Skeletal muscle tissue (tissue), 4 donors: ENCODE data around the gene TSPAN5. TPM values are rescaled to one million over a fixed set of nuclear protein-coding genes. Genes with fewer than 3 reads are reported as not detected.

Experiments
- H3K27ac ChIP-seq: one replicate; pipeline ENCODE4 v1.7.0; 2013; ENCODE audit warnings: mild to moderate bottlenecking, low read depth, low read length, inconsistent platforms
- H3K27me3 ChIP-seq, 3 donors: one replicate each; pipeline ENCODE4 v1.7.0; 2013; ENCODE audit warnings: low read length in 3 of 3; ENCODE audit not compliant: control insufficient read depth in 3 of 3, insufficient read depth in 3 of 3
- H3K36me3 ChIP-seq, 3 donors: one replicate each; pipeline ENCODE4 v1.7.0; 2013; ENCODE audit warnings: low read length in 3 of 3; ENCODE audit not compliant: control insufficient read depth in 3 of 3, insufficient read depth in 3 of 3
- H3K4me1 ChIP-seq, 3 donors: one replicate each; pipeline ENCODE4 v1.7.0; 2013; ENCODE audit warnings: low read length in 3 of 3, mild to moderate bottlenecking in 3 of 3; ENCODE audit not compliant: control insufficient read depth in 3 of 3, insufficient read depth in 3 of 3
- H3K4me3 ChIP-seq, 3 donors: one replicate each; pipeline ENCODE4 v1.7.0; 2013; ENCODE audit warnings: low read length in 3 of 3
- H3K9ac ChIP-seq, 3 donors: one replicate each; pipeline ENCODE4 v1.7.0; 2013; ENCODE audit warnings: low read length in 3 of 3, mild to moderate bottlenecking in 3 of 3, moderate library complexity in 2 of 3, low read depth in 1 of 3
- H3K9me3 ChIP-seq, 3 donors: one replicate each; pipeline ENCODE4 v1.7.0; 2013; ENCODE audit warnings: low read length in 3 of 3; ENCODE audit not compliant: control insufficient read depth in 3 of 3
- total RNA-seq: library from RNA; depleted of rRNA; stranded (reverse); fragments of >200 nt; gene quantifications from one replicate; pipeline ENCODE4 v1.2.3, GENCODE V29; 2014
- donor health status: Osteomylitis.

Gene TSPAN5
- total RNA-seq, 1 donor from 2014 or later, result 11.0 TPM

- Histone ChIP-seq H3K27me3 (no peaks in the 10 kb centered on the region), H3K4me1 (no peaks in the 10 kb centered on the region), H3K9ac (no peak overlapping the region), H3K27ac (no peak overlapping the region), H3K9me3 (no peaks in the 10 kb centered on the region), H3K4me3 (no peak overlapping the region), H3K36me3 (no peaks in the 10 kb centered on the region)
These were observed 16.2 kb upstream of the TSPAN5 start for GRCh38 chr4:98674404-98675173.

GRCh38 chr4:98673978-98674377 lies 15.6 kb upstream of the TSPAN5 start:
- no peak overlapping the region for H3K4me3 ChIP-seq
- H3K36me3 ChIP-seq, result no peaks in the 10 kb centered on the region
- H3K4me1 ChIP-seq, result no peaks in the 10 kb centered on the region
- no peak overlapping the region for H3K9ac ChIP-seq
- H3K9me3 ChIP-seq, result no peaks in the 10 kb centered on the region
- H3K27me3 ChIP-seq, result no peaks in the 10 kb centered on the region
- no peak overlapping the region for H3K27ac ChIP-seq

- no peaks in the 10 kb centered on the region for H3K9me3 ChIP-seq
- H3K4me1 ChIP-seq, result no peaks in the 10 kb centered on the region
- no peaks in the 10 kb centered on the region for H3K36me3 ChIP-seq
- H3K27me3 ChIP-seq, result no peaks in the 10 kb centered on the region
- H3K9ac ChIP-seq, result no peak overlapping the region
- H3K27ac ChIP-seq, result no peak overlapping the region
- no peak overlapping the region for H3K4me3 ChIP-seq
These were observed 14.9 kb upstream of the TSPAN5 start for GRCh38 chr4:98673288-98673644.

GRCh38 chr4:98672583-98673287 lies 14.3 kb upstream of the TSPAN5 start:
- Histone ChIP-seq H3K36me3 (no peaks in the 10 kb centered on the region), H3K27ac (no peak overlapping the region), H3K9ac (no peak overlapping the region), H3K4me3 (no peak overlapping the region), H3K9me3 (no peaks in the 10 kb centered on the region), H3K27me3 (no peaks in the 10 kb centered on the region), H3K4me1 (no peaks in the 10 kb centered on the region)

- H3K36me3 ChIP-seq, result no peaks in the 10 kb centered on the region
- no peaks in the 10 kb centered on the region for H3K9me3 ChIP-seq
- H3K4me3 ChIP-seq, result no peak overlapping the region
- no peak overlapping the region for H3K9ac ChIP-seq
- H3K27ac ChIP-seq, result no peak overlapping the region
- no peaks in the 10 kb centered on the region for H3K4me1 ChIP-seq
- H3K27me3 ChIP-seq, result peaks cover 0 to 2% (median 0%) of the 10 kb centered on the region in 3 donors
These were observed 12.7 kb upstream of the TSPAN5 start for GRCh38 chr4:98671131-98671530.

GRCh38 chr4:98670186-98670585 lies 11.8 kb upstream of the TSPAN5 start:
- Histone ChIP-seq H3K27me3 (peaks cover 0 to 2% (median 0%) of the 10 kb centered on the region in 3 donors), H3K4me1 (no peaks in the 10 kb centered on the region), H3K27ac (no peak overlapping the region), H3K4me3 (no peak overlapping the region), H3K9me3 (no peaks in the 10 kb centered on the region), H3K9ac (no peak overlapping the region), H3K36me3 (no peaks in the 10 kb centered on the region)

GRCh38 chr4:98669577-98669976 lies 11.2 kb upstream of the TSPAN5 start:
- no peaks in the 10 kb centered on the region for H3K9me3 ChIP-seq

GRCh38 chr4:98664959-98665358 lies 6.5 kb upstream of the TSPAN5 start:
- H3K4me3 ChIP-seq, result no peak overlapping the region
- no peak overlapping the region for H3K9ac ChIP-seq
- H3K27me3 ChIP-seq, result peaks cover 0 to 2% (median 0%) of the 10 kb centered on the region in 3 donors
- no peaks in the 10 kb centered on the region for H3K9me3 ChIP-seq
- H3K27ac ChIP-seq, result no peak overlapping the region
- peaks cover 6% of the 10 kb centered on the region in 3 donors for H3K4me1 ChIP-seq
- no peaks in the 10 kb centered on the region for H3K36me3 ChIP-seq

More at GRCh38 chr4:98669577-98669976, 11.2 kb upstream of the TSPAN5 start:
- Histone ChIP-seq H3K9ac (no peak overlapping the region), H3K36me3 (no peaks in the 10 kb centered on the region), H3K4me1 (no peaks in the 10 kb centered on the region), H3K27me3 (peaks cover 0 to 2% (median 0%) of the 10 kb centered on the region in 3 donors), H3K27ac (no peak overlapping the region), H3K4me3 (no peak overlapping the region)

GRCh38 chr4:98663226-98664006 lies 5.0 kb upstream of the TSPAN5 start:
- Histone ChIP-seq H3K36me3 (no peaks in the 10 kb centered on the region), H3K4me3 (no peak overlapping the region), H3K27me3 (peaks cover 0 to 2% (median 0%) of the 10 kb centered on the region in 3 donors), H3K9ac (no peak overlapping the region), H3K27ac (no peak overlapping the region), H3K9me3 (no peaks in the 10 kb centered on the region), H3K4me1 (peaks cover 9 to 18% (median 15%) of the 10 kb centered on the region in 3 donors)
